GM18951 (cell line): ENCODE data around the gene PROK1.

Experiments used
- POLR2A ChIP-seq: IDR thresholded peaks from 4 replicates; pipeline ENCODE4 v1.6.1; 2011; ENCODE audit warnings: mild to moderate bottlenecking; ENCODE audit not compliant: insufficient read length, insufficient read depth; ENCODE audit errors: extremely low read depth
- in situ Hi-C: fragments of 300-500 bp; cut with MboI; formaldehyde crosslinking; loops from one replicate; pipeline ENCODE4 v1.12.0; 2022; ENCODE audit warnings: low sequenced_read_pairs, mixed read lengths, inconsistent platforms; ENCODE audit not compliant: unreplicated experiment

The PROK1 gene

GRCh38 chr1:110490791-110491451 is 40.0 kb downstream of the PROK1 start:
- in situ Hi-C loops, result no loop called here
- TF ChIP-seq POLR2A, result no peak

DNA sequence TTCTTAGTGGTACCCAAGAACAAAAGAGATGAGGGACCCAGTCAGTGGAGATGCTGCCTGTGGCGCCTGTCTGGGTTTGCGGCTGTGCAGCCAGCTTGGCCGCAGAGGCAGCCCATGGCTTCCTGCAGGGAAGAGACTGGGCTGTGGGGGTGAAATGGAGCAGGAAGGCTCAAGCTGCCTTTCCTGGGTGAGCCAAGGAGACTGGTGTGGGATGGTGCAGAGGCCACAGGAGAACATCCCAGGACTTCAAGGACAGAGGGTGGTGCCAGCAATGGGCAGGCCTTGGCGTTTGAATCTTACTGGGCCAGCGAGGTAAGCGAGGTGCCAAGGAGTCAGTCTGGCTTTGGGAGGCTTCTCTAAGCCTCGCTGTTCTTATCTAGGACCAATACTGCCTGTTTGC is 41.6 kb downstream of the PROK1 start:
- no peak for TF ChIP-seq POLR2A
- in situ Hi-C loops, result no loop called here

- in situ Hi-C loops, result no loop called here
- no peak for TF ChIP-seq POLR2A
Measured at GRCh38 chr1:110493059-110493699, 42.2 kb downstream of the PROK1 start.

DNA sequence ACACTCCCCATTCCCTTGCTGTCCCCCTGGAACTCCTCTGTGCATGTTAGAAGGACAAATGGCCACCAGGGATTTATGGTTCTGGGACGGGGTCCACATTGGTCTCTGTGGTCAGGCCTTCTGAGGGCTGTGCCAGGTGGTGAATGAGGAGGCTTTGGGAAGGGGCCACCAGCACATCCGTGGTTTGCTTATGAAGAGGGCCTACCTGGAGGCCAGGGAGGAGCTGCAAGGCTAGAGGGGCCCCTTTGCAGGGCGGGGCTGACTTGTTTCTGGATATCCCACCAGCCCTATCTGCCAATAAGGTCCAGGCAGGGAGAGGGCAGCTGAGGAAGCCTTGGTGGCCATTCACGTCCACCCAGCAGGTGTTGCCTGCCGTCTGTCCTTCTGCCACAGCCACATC is 43.1 kb downstream of the PROK1 start:
- in situ Hi-C loops, result no loop called here
- TF ChIP-seq POLR2A, result no peak

GRCh38 chr1:110494522-110495406 is 43.8 kb downstream of the PROK1 start:
- no peak for TF ChIP-seq POLR2A

DNA sequence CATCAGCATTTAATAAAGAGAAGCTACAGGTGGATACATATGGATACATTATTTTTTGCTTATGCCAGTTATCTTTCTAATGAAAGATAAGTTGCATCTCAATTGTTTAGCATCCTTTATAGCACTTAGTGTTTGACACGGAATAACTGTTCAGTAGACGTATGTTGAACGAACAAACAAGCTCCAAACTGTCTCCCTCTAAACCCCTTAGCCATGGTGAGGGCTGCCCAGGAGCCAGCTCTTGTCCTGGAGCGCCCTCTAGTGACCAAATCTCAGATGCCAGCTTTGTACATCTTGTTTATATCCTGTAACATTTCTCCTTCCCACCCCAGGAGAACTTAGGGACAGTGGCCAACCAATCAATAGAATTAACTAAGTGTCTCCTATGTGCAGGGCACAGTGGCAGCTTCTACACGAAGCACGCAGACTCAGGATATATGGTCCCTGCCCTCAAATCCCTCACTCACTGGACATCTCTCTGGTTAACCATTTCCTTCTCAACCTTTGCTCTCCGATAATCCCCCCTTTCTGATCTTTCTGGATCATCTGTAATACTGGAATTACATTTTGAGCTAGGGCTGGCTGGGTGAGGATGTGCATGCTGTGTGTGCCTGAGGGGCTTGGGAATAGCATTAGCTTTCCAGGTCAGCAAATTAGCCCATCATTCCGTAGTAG is 45.1 kb downstream of the PROK1 start:
- in situ Hi-C loops, result no loop called here

More at GRCh38 chr1:110494522-110495406, 43.8 kb downstream of the PROK1 start:
- in situ Hi-C loops, result no loop called here

GRCh38 chr1:110498270-110498669 is 47.3 kb downstream of the PROK1 start:
- no peak for TF ChIP-seq POLR2A

More for the DNA sequence above, 45.1 kb downstream of the PROK1 start:
- TF ChIP-seq POLR2A, result no peak

DNA sequence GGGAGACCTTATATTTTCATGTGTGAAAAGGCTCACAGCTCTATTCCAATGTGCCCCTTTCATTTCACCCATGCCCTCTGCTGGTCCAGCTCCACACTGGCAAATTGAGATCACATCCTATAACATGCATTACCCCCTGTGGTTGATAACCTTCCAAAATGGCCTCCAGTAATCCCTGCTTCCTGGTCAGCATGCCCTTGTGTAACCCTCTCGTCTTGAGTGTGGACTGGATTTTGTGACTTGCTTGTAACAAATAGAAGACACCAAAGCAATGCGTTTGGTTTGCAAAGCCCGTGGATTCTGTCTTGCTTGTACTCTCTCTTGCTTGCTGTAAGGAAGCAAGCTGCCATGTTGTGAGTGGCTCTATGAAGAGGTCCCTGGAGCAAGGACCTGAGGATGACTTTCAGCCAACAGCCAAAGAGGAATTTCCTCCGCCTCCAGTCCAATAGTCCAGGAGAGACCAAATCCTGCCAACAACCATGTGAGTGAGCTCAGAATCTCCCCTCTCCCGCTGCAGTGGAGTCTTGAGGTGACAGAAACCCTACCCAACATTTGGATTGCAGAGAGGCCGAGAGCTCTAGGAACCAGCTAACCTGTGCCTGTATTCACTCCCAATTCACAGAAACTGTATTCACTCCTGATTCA is 50.7 kb downstream of the PROK1 start:
- in situ Hi-C loops, result no loop called here

More at GRCh38 chr1:110498270-110498669, 47.3 kb downstream of the PROK1 start:
- in situ Hi-C loops, result no loop called here

GRCh38 chr1:110502402-110503151 is 51.6 kb downstream of the PROK1 start:
- in situ Hi-C loops, result no loop called here
- TF ChIP-seq POLR2A, result no peak

More for the DNA sequence above, 50.7 kb downstream of the PROK1 start:
- no peak for TF ChIP-seq POLR2A

GRCh38 chr1:110503471-110503870 is 52.5 kb downstream of the PROK1 start:
- TF ChIP-seq POLR2A, result no peak
- in situ Hi-C loops, result no loop called here

- no peak for TF ChIP-seq POLR2A
- in situ Hi-C loops, result no loop called here
Measured at GRCh38 chr1:110504226-110504625, 53.3 kb downstream of the PROK1 start.

DNA sequence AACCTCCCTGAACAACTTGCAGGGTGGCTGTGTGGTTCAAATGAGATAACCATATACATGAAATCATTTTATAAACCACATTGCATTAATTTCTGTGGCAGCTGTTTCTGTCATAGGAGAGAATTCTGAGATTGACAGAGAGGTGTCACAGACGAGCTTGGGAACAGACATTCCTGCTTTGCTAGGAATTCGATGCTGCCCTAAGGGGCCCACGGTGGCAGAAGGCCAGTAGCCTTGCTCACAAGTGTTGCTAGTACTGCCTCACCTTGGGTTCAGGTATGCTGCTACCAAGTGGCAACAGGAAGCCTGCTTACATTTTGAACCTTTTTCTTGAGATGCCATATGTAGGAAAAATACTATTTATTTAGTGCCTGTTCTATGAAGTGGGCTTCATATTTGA is 54.6 kb downstream of the PROK1 start:
- TF ChIP-seq POLR2A, result no peak
- in situ Hi-C loops, result no loop called here
